MM.1S (cell line): ENCODE results near the gene EFCAB12.
A peak's percentile ranks its signal among the peaks of the same experiment; 100 is the strongest.
"Not testable (repeated sequence)": the region's sequence is repeated elsewhere in the genome, so short reads cannot be mapped to it uniquely, and the experiment has no call there.

Experiments used
- DNase-seq: peaks from one replicate; pipeline ENCODE4 v3.0.0-alpha.2; 2015
- H2AFZ ChIP-seq: fragments of 300-600 bp; sonication (generic); 2 replicates; pipeline ENCODE4 v1.6.0; 2016; ENCODE audit warnings: antibody characterized with exemption, low read length
- H3F3A ChIP-seq: fragments of 300-600 bp; sonication (generic); 2 replicates; pipeline ENCODE4 v1.6.1; 2016; ENCODE audit warnings: mild to moderate bottlenecking, antibody characterized with exemption, low read length, moderate library complexity, mixed read lengths; ENCODE audit not compliant: insufficient read depth
- H3K27ac ChIP-seq: fragments of 300-600 bp; sonication (generic); 2 replicates; pipeline ENCODE4 v1.5.1; 2016; ENCODE audit warnings: mild to moderate bottlenecking, low read length
- H3K27me3 ChIP-seq: fragments of 300-600 bp; sonication (generic); replicated peaks from 2 replicates; pipeline ENCODE4 v1.6.0; 2016; ENCODE audit warnings: low read length; ENCODE audit not compliant: insufficient read depth
- H3K36me3 ChIP-seq: fragments of 300-600 bp; sonication (generic); replicated peaks from 2 replicates; pipeline ENCODE4 v1.6.1; 2016; ENCODE audit warnings: mild to moderate bottlenecking, low read length, mixed read lengths; ENCODE audit not compliant: insufficient read depth
- H3K4me1 ChIP-seq: fragments of 300-600 bp; sonication (generic); 2 replicates; pipeline ENCODE4 v1.6.1; 2016; ENCODE audit warnings: low read length, mixed read lengths
- H3K4me2 ChIP-seq: fragments of 300-600 bp; sonication (generic); 2 replicates; pipeline ENCODE4 v1.6.0; 2016; ENCODE audit warnings: low read depth, low read length
- H3K4me3 ChIP-seq: fragments of 300-600 bp; sonication (generic); 2 replicates; pipeline ENCODE4 v1.5.1; 2016; ENCODE audit warnings: low read length, mixed read lengths
- H3K79me2 ChIP-seq: fragments of 300-600 bp; sonication (generic); 2 replicates; pipeline ENCODE4 v1.6.1; 2016; ENCODE audit warnings: mixed run types, low read length, mixed read lengths
- H3K9ac ChIP-seq: fragments of 300-600 bp; sonication (generic); 2 replicates; pipeline ENCODE4 v1.6.1; 2016; ENCODE audit warnings: low read length, mixed read lengths
- H3K9me2 ChIP-seq: fragments of 300-600 bp; sonication (generic); replicated peaks from 2 replicates; pipeline ENCODE4 v1.6.1; 2016; ENCODE audit warnings: mild to moderate bottlenecking, low read length, mixed read lengths; ENCODE audit not compliant: insufficient read depth
- H3K9me3 ChIP-seq: fragments of 300-600 bp; sonication (generic); replicated peaks from 2 replicates; pipeline ENCODE4 v1.6.1; 2016; ENCODE audit warnings: mild to moderate bottlenecking, low read length, mixed read lengths; ENCODE audit not compliant: insufficient read depth
- H4K20me1 ChIP-seq: fragments of 300-600 bp; sonication (generic); 2 replicates; pipeline ENCODE4 v1.6.1; 2016; ENCODE audit warnings: mild to moderate bottlenecking, low read length, moderate library complexity, mixed read lengths; ENCODE audit not compliant: insufficient read depth
- CTCF ChIP-seq: fragments of 300-600 bp; sonication (generic); IDR thresholded peaks from 2 replicates; pipeline ENCODE4 v1.5.1; 2016; ENCODE audit warnings: antibody characterized with exemption, low read length, mixed read lengths
- EZH2 ChIP-seq: fragments of 300-600 bp; sonication (generic); optimal IDR thresholded peaks from 2 replicates; pipeline ENCODE3; 2017; ENCODE audit warnings: low read depth, mild to moderate bottlenecking, antibody characterized with exemption, low read length, mixed read lengths
- EZH2phosphoT487 ChIP-seq: fragments of 300-600 bp; sonication (generic); IDR thresholded peaks from 2 replicates; pipeline ENCODE4 v1.6.1; 2018; ENCODE audit warnings: antibody characterized with exemption, low read length

Gene EFCAB12

DNA sequence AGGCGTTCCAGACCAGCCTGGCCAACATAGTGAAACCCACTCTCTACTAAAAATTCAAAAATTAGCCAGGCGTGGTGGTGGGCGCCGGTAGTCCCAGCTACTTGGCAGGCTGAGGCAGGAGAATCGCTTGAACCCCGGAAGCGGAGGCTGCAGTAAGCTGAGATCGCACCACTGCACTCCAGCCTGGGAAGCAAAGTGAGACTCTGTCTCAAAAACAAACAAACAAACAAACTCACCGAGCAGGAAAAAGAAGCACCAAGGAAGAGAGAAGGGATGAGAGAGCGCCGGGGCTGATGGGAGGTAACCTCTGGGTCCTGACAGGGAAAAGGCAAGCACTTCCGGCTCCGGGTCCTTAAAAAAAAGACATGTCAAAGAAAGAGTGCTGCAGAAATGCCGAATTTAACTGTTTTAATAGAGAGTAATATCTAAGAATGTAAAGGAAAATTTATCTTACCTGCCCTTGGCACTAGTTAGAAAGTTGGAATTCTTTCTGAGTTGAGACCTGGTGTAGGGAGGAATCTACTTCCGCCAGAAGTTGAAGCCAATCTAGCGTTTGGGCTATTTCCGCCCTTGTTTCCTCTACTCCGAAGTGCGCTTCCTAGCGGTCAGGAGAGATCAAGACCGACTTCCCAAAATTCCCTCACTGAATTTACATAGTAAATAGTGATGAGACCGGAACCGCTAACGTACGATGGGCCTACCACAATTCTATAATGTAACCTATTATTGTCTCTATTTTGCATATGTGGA is 29.1 kb downstream of the EFCAB12 start:
- Histone ChIP-seq H2AFZ (peak overlapping the region; percentile 55), H3F3A (no peaks in the 10 kb centered on the region), H3K4me3 (peak overlapping the region; percentile 68), H3K9me3 (no peaks in the 10 kb centered on the region), H3K4me1 (peaks cover 5% of the 10 kb centered on the region; the same call in 1 of the 2 replicates), H4K20me1 (no peaks in the 10 kb centered on the region), H3K36me3 (no peaks in the 10 kb centered on the region), H3K27ac (peak overlapping the region; percentile 40; the same call in 1 of the 2 replicates), H3K27me3 (no peaks in the 10 kb centered on the region), H3K9me2 (no peaks in the 10 kb centered on the region), H3K4me2 (peak overlapping the region; percentile 81), H3K79me2 (peaks cover 49% of the 10 kb centered on the region), H3K9ac (peak overlapping the region; percentile 80)
- peak; percentile 92 for DNase-seq
- TF ChIP-seq EZH2phosphoT487 (no peak), CTCF (peak; percentile 84)

- Histone ChIP-seq H3K27me3 (no peaks in the 10 kb centered on the region), H3K9me2 (no peaks in the 10 kb centered on the region), H3K4me2 (peak overlapping the region; percentile 81), H4K20me1 (no peaks in the 10 kb centered on the region), H3K4me3 (peak overlapping the region; percentile 68), H3K4me1 (peaks cover 5% of the 10 kb centered on the region; the same call in 1 of the 2 replicates), H3F3A (no peaks in the 10 kb centered on the region), H3K27ac (no peak overlapping the region; the same call in 1 of the 2 replicates), H3K79me2 (peaks cover 49% of the 10 kb centered on the region), H2AFZ (peak overlapping the region; percentile 55), H3K9me3 (no peaks in the 10 kb centered on the region), H3K9ac (peak overlapping the region; percentile 80), H3K36me3 (no peaks in the 10 kb centered on the region)
- DNase-seq = no peak
- TF ChIP-seq EZH2 (no peak), EZH2phosphoT487 (no peak), CTCF (no peak)
Observed at GRCh38 chr3:129398803-129399144, 29.7 kb downstream of the EFCAB12 start.

- not testable (repeated sequence) for H3K27me3 ChIP-seq, H4K20me1 ChIP-seq, H3K9ac ChIP-seq, H3K36me3 ChIP-seq, H3K27ac ChIP-seq, H2AFZ ChIP-seq, H3K4me3 ChIP-seq, DNase-seq, H3K9me3 ChIP-seq, H3K4me1 ChIP-seq, H3K9me2 ChIP-seq, H3K4me2 ChIP-seq, H3F3A ChIP-seq
- peaks cover 46% of the 10 kb centered on the region for H3K79me2 ChIP-seq
Observed at GRCh38 chr3:129393760-129394564, 34.5 kb downstream of the EFCAB12 start.
